HG02973 (cell line): ENCODE measurements around the gene PTPRN2.
A peak's percentile ranks its signal among the peaks of the same experiment; 100 is the strongest.
"Not testable (repeated sequence)": the region's sequence is repeated elsewhere in the genome, so short reads cannot be mapped to it uniquely, and the experiment has no call there.

Source experiments
- ATAC-seq: cut with Tn5 transposase; IDR thresholded peaks from one replicate; pipeline ENCODE4 v1.9.1; 2021; ENCODE audit warnings: moderate library complexity; ENCODE audit not compliant: unreplicated experiment

PTPRN2 gene

GRCh38 chr7:158587162-158588084, at the start of gene PTPRN2:
Gene PTPRN2 (minus strand): TSS chr7:158587823.
- ATAC-seq = peak; percentile 57

GRCh38 chr7:158633055-158633956, 45.7 kb upstream of the PTPRN2 start:
- ATAC-seq = no peak

- ATAC-seq = no peak
These were observed 44.1 kb upstream of the PTPRN2 start for GRCh38 chr7:158631574-158632195.

- not testable (repeated sequence) for ATAC-seq
These were observed 38.7 kb upstream of the PTPRN2 start for GRCh38 chr7:158626289-158626688.

GRCh38 chr7:158623241-158623640, 35.6 kb upstream of the PTPRN2 start:
- ATAC-seq = no peak

- no peak for ATAC-seq
These were observed 33.3 kb upstream of the PTPRN2 start for GRCh38 chr7:158620839-158621441.

- ATAC-seq = no peak
These were observed 32.8 kb upstream of the PTPRN2 start for GRCh38 chr7:158620418-158620817.

GRCh38 chr7:158618745-158619140, 31.1 kb upstream of the PTPRN2 start:
- no peak for ATAC-seq

- no peak for ATAC-seq
These were observed 30.1 kb upstream of the PTPRN2 start for GRCh38 chr7:158617737-158618128.

GRCh38 chr7:158616050-158616449, 28.4 kb upstream of the PTPRN2 start:
- no peak for ATAC-seq

- no peak for ATAC-seq
These were observed 27.1 kb upstream of the PTPRN2 start for GRCh38 chr7:158614700-158615099.

GRCh38 chr7:158613481-158613880, 25.9 kb upstream of the PTPRN2 start:
- ATAC-seq = peak; percentile 89

- ATAC-seq = no peak
These were observed 24.9 kb upstream of the PTPRN2 start for GRCh38 chr7:158612546-158612945.

- ATAC-seq = no peak
These were observed 23.9 kb upstream of the PTPRN2 start for GRCh38 chr7:158611541-158611940.

- ATAC-seq = no peak
These were observed 21.8 kb upstream of the PTPRN2 start for GRCh38 chr7:158609313-158609974.

GRCh38 chr7:158607563-158607962, 19.9 kb upstream of the PTPRN2 start:
- no peak for ATAC-seq

GRCh38 chr7:158606671-158607424, 19.2 kb upstream of the PTPRN2 start:
- no peak for ATAC-seq

GRCh38 chr7:158606129-158606528, 18.5 kb upstream of the PTPRN2 start:
- no peak for ATAC-seq
